ENCODE results near the gene ANO1.

The ANO1 gene

DNA sequence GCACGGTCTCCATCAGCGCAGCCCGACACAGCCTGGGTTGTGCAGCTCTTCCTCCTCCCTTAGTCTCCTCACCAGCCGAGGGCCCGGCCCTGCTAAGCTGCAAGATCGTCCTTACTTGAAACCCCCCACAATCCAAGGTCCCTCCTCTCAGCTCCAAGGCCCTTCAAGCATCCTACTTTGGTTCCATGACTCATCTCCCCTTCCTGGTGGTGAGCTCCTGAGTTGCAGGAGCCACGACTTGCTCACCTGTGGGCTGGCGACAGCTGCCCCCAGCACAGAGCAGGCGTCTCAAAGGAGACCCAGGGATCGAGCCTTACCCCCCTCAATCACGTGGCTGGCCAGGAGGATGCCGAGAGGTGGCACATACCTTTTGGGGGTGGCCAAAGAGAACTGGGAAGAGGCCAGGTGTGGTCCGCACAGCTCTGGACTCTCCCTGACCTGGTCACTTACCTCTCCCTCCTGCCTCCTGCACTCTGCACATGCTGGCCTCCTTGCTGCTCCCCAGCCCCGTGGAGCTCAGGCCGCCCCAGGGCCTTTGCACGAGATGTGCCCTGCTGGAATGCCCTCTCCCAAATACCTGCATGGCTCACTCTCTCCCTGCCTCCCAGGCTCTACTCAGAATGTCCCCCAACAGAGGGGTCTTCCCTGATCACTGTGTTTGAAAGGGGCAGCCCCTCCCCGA lies 89.7 kb downstream of the ANO1 start:
- H3K27ac ChIP-seq: no peak overlapping the region
- H2AFZ ChIP-seq (ENCODE audit: low read depth): no peak overlapping the region
- no peaks in the 10 kb centered on the region for H3K36me3 ChIP-seq (ENCODE audit: insufficient read depth)
- H3K4me2 ChIP-seq: no peak overlapping the region
- no peaks in the 10 kb centered on the region for H3K4me1 ChIP-seq (ENCODE audit: low read depth, poor library complexity, severe bottlenecking)
- H3K4me3 ChIP-seq (IDR thresholded peaks at IDR 0.05; ENCODE audit: insufficient read depth, low read depth, low read length): no peak overlapping the region
- H3K27me3 ChIP-seq (ENCODE audit: insufficient read depth, low read depth): peaks cover 21% of the 10 kb centered on the region
- TF ChIP-seq, protein P1, sequence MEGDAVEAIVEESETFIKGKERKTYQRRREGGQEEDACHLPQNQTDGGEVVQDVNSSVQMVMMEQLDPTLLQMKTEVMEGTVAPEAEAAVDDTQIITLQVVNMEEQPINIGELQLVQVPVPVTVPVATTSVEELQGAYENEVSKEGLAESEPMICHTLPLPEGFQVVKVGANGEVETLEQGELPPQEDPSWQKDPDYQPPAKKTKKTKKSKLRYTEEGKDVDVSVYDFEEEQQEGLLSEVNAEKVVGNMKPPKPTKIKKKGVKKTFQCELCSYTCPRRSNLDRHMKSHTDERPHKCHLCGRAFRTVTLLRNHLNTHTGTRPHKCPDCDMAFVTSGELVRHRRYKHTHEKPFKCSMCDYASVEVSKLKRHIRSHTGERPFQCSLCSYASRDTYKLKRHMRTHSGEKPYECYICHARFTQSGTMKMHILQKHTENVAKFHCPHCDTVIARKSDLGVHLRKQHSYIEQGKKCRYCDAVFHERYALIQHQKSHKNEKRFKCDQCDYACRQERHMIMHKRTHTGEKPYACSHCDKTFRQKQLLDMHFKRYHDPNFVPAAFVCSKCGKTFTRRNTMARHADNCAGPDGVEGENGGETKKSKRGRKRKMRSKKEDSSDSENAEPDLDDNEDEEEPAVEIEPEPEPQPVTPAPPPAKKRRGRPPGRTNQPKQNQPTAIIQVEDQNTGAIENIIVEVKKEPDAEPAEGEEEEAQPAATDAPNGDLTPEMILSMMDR (conservative IDR thresholded peaks at IDR 0.05; ENCODE audit: low read depth, low read length): no peak
- H3K79me2 ChIP-seq (ENCODE audit: insufficient read depth, low read depth): no peaks in the 10 kb centered on the region
- no peak overlapping the region for H3K9ac ChIP-seq
- no peaks in the 10 kb centered on the region for H4K20me1 ChIP-seq (ENCODE audit: insufficient read depth)

- Histone ChIP-seq H3K79me2 (ENCODE audit: insufficient read depth, low read depth) (no peaks in the 10 kb centered on the region), H2AFZ (ENCODE audit: low read depth) (no peak overlapping the region), H3K27me3 (ENCODE audit: insufficient read depth, low read depth) (peaks cover 24% of the 10 kb centered on the region), H3K4me2 (no peak overlapping the region), H3K4me1 (ENCODE audit: low read depth, poor library complexity, severe bottlenecking) (no peaks in the 10 kb centered on the region), H3K36me3 (ENCODE audit: insufficient read depth) (no peaks in the 10 kb centered on the region), H3K27ac (no peak overlapping the region), H3K9ac (no peak overlapping the region), H3K4me3 (IDR thresholded peaks at IDR 0.05; ENCODE audit: insufficient read depth, low read depth, low read length) (no peak overlapping the region), H4K20me1 (ENCODE audit: insufficient read depth) (no peaks in the 10 kb centered on the region)
- TF ChIP-seq, protein P1 (conservative IDR thresholded peaks at IDR 0.05; ENCODE audit: low read depth, low read length): no peak
Measured at GRCh38 chr11:70168405-70168754, 90.3 kb downstream of the ANO1 start.

DNA sequence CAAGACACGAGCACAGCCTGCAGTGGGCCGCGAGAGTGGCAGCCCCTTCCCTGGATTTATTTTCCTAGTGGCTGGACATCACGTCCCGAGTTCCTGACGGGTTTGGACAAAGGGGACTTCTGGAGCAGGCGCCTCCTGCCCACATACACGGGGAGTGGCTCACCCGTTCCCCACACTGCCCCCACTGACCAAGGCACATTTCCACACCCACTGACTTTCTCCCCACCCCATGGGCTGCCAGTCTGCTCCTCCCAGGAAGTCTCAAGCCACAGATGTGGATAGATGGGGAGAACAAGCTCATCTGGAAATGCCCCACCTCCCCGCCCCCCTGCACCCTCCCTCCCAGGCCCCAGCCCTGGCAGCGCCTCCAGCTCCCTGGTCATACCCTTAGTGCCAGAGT lies 91.0 kb downstream of the ANO1 start:
- Histone ChIP-seq H3K36me3 (ENCODE audit: insufficient read depth) (no peaks in the 10 kb centered on the region), H3K4me1 (ENCODE audit: low read depth, poor library complexity, severe bottlenecking) (no peaks in the 10 kb centered on the region), H3K27me3 (ENCODE audit: insufficient read depth, low read depth) (peaks cover 23% of the 10 kb centered on the region), H3K4me2 (no peak overlapping the region), H3K79me2 (ENCODE audit: insufficient read depth, low read depth) (no peaks in the 10 kb centered on the region), H3K9ac (no peak overlapping the region), H4K20me1 (ENCODE audit: insufficient read depth) (no peaks in the 10 kb centered on the region), H3K27ac (no peak overlapping the region), H3K4me3 (IDR thresholded peaks at IDR 0.05; ENCODE audit: insufficient read depth, low read depth, low read length) (no peak overlapping the region), H2AFZ (ENCODE audit: low read depth) (no peak overlapping the region)
- TF ChIP-seq, protein P1 (conservative IDR thresholded peaks at IDR 0.05; ENCODE audit: low read depth, low read length): no peak

- no peak overlapping the region for H3K4me2 ChIP-seq
- TF ChIP-seq, protein P1 (conservative IDR thresholded peaks at IDR 0.05; ENCODE audit: low read depth, low read length): no peak
- no peaks in the 10 kb centered on the region for H3K4me1 ChIP-seq (ENCODE audit: low read depth, poor library complexity, severe bottlenecking)
- no peak overlapping the region for H3K4me3 ChIP-seq (IDR thresholded peaks at IDR 0.05; ENCODE audit: insufficient read depth, low read depth, low read length)
- peaks cover 27% of the 10 kb centered on the region for H3K27me3 ChIP-seq (ENCODE audit: insufficient read depth, low read depth)
- H2AFZ ChIP-seq (ENCODE audit: low read depth): no peak overlapping the region
- H3K9ac ChIP-seq: no peak overlapping the region
- no peaks in the 10 kb centered on the region for H4K20me1 ChIP-seq (ENCODE audit: insufficient read depth)
- H3K27ac ChIP-seq: no peak overlapping the region
- no peaks in the 10 kb centered on the region for H3K36me3 ChIP-seq (ENCODE audit: insufficient read depth)
- no peaks in the 10 kb centered on the region for H3K79me2 ChIP-seq (ENCODE audit: insufficient read depth, low read depth)
Measured at GRCh38 chr11:70169632-70170031, 91.5 kb downstream of the ANO1 start.

Data from KMS-11 (cell line).